ENCODE measurements around the gene LRATD1. TPM values are rescaled to one million over a fixed set of nuclear protein-coding genes. Genes with fewer than 3 reads are reported as not detected.

LRATD1 gene, protein sequence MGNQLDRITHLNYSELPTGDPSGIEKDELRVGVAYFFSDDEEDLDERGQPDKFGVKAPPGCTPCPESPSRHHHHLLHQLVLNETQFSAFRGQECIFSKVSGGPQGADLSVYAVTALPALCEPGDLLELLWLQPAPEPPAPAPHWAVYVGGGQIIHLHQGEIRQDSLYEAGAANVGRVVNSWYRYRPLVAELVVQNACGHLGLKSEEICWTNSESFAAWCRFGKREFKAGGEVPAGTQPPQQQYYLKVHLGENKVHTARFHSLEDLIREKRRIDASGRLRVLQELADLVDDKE
- total RNA-seq, result 8.0 TPM
- long read RNA-seq, full-length matches to known transcripts, result 4 of 12 reads
- long read RNA-seq, partial matches to known transcripts, result 0 of 12 reads
- long read RNA-seq, other reads (novel, unspliced or antisense), result 8 of 12 reads

DNA sequence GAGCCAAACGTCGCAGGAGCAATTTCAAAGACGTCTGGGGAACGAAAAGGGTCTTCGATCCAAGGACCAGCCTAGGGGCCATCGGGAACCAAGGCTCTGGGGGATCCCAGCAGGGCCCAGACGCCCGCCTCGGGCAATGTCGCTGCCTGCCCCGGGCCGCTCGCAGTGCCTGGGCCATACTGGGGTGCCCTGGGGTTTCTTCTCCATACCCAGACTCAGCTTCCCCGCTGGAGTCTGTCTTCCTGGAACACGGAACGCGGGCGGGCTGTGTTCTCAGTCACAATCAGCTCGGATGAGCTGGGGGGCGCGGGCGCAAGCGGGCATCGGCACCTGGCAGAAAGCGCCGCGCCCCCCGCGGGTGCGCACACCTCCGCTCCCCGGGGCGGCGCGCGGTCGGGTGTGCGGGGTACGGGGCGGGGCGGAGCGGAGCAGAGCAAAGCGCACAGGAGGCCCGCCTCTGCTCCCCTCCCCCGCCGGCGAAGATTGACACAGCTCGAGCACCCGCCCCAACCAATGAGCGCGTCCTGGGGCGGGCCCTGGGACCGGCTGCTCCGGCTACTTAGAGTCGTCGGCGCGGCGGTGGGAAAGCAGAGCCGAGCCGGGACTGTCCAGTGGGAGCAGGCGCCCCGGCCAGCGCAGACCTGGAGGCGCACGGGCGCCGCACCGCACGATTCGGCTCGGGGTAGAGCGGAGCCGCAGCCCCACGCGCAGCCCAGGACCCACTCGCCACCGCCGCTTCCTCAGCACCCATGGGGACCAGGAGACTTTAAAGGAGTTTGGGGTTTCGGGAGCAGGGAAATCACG, at the start of gene LRATD1:
Gene LRATD1 (plus strand): TSS at position 585 of the 804 bp plus-strand sequence. CDS start 1,263 bp downstream, outside the sequence.
- Histone ChIP-seq H3K9me3 (no peaks in the 10 kb centered on the region), H3K4me3 (peak within 1 kb of the TSS; percentile 63), H3K4me1 (peaks cover 9% of the 10 kb centered on the region), H3K27ac (peak within 1 kb of the TSS; percentile 32), H3K36me3 (no peaks in the 10 kb centered on the region), H3K27me3 (ENCODE audit: low read depth) (peaks cover 33% of the 10 kb centered on the region)
- DNase-seq, result peak; percentile 87
- intact Hi-C loops (cut with DNase I), result no loop called here
- peak; percentile 88 to 89 for ATAC-seq
- TF ChIP-seq, protein P1, sequence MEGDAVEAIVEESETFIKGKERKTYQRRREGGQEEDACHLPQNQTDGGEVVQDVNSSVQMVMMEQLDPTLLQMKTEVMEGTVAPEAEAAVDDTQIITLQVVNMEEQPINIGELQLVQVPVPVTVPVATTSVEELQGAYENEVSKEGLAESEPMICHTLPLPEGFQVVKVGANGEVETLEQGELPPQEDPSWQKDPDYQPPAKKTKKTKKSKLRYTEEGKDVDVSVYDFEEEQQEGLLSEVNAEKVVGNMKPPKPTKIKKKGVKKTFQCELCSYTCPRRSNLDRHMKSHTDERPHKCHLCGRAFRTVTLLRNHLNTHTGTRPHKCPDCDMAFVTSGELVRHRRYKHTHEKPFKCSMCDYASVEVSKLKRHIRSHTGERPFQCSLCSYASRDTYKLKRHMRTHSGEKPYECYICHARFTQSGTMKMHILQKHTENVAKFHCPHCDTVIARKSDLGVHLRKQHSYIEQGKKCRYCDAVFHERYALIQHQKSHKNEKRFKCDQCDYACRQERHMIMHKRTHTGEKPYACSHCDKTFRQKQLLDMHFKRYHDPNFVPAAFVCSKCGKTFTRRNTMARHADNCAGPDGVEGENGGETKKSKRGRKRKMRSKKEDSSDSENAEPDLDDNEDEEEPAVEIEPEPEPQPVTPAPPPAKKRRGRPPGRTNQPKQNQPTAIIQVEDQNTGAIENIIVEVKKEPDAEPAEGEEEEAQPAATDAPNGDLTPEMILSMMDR (IDR thresholded peaks at IDR 0.05), result no peak

DNA sequence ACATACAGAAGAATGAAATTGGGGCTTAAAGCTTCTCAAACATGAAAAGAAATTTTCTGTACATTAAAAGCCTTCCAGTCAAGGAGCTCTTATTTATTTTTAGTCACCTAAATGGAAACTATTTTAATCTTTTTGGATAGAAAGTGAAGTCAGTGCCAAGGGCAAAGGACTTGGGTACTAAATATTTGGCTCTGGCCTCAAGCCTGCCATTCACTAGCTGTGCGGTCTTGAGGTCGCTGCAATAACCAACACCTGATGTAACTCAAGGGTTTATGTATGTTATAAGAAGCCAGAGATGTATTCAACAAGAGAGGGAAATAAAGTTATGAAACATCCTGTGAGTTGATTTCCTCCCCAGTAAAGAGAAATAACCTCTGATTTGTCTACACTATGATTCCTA, 49.5 kb upstream of the LRATD1 start:
- Histone ChIP-seq H3K4me3 (no peak overlapping the region), H3K36me3 (no peaks in the 10 kb centered on the region), H3K4me1 (no peaks in the 10 kb centered on the region), H3K27me3 (ENCODE audit: low read depth) (no peaks in the 10 kb centered on the region), H3K9me3 (no peaks in the 10 kb centered on the region), H3K27ac (no peak overlapping the region)
- TF ChIP-seq, protein P1 (IDR thresholded peaks at IDR 0.05), result no peak
- ATAC-seq (no peak), DNase-seq (no peak)
- intact Hi-C loops (cut with DNase I), result no loop called here

DNA sequence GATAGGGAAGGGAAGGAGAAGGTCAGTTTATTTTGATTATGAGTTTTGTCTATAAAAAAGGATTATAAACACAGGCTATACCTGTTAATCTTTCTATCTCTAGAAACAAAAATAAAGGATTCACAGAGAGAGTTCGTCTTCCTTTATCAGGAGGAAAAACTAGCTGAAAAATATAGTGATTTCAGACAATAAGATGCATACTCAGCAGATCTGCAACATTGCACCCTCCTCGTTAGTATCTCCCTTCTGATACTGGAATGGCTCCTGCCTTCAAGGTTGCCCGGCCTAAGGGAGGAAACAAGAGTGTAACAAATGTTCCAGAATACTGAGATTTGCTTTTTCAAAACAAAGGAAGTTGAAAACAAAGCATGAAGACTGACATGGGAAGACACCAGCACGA, 48.7 kb upstream of the LRATD1 start:
- H3K9me3 ChIP-seq, result no peaks in the 10 kb centered on the region
- no peaks in the 10 kb centered on the region for H3K27me3 ChIP-seq (ENCODE audit: low read depth)
- DNase-seq, result no peak
- no peak overlapping the region for H3K4me3 ChIP-seq
- H3K27ac ChIP-seq, result no peak overlapping the region
- ATAC-seq, result no peak
- TF ChIP-seq, protein P1 (IDR thresholded peaks at IDR 0.05), result no peak
- intact Hi-C loops (cut with DNase I), result no loop called here
- H3K36me3 ChIP-seq, result no peaks in the 10 kb centered on the region
- no peaks in the 10 kb centered on the region for H3K4me1 ChIP-seq

DNA sequence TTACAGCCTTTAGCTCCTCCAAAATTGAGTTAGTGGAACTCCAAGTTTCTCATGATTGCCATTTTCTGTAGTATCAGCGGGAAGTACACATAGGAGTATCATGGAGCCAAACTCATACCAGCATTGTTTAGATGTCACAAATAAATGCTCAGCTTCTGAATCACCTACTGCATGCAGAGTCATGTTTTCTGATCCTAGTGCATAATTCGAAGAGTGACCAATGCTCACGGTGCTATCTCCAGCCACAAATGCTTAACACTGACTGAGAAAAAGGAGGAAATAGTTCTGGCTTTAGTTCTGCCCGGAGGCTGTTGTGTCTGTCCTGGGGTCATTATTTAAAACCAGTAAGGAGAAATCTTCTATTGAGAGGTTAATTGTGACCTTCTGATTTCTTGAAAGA, 45.4 kb upstream of the LRATD1 start:
- Histone ChIP-seq H3K27me3 (ENCODE audit: low read depth) (no peaks in the 10 kb centered on the region), H3K27ac (no peak overlapping the region), H3K9me3 (no peaks in the 10 kb centered on the region), H3K36me3 (no peaks in the 10 kb centered on the region), H3K4me1 (no peaks in the 10 kb centered on the region), H3K4me3 (no peak overlapping the region)
- DNase-seq (no peak), ATAC-seq (no peak)
- intact Hi-C loops (cut with DNase I), result no loop called here
- TF ChIP-seq, protein P1 (IDR thresholded peaks at IDR 0.05), result no peak

DNA sequence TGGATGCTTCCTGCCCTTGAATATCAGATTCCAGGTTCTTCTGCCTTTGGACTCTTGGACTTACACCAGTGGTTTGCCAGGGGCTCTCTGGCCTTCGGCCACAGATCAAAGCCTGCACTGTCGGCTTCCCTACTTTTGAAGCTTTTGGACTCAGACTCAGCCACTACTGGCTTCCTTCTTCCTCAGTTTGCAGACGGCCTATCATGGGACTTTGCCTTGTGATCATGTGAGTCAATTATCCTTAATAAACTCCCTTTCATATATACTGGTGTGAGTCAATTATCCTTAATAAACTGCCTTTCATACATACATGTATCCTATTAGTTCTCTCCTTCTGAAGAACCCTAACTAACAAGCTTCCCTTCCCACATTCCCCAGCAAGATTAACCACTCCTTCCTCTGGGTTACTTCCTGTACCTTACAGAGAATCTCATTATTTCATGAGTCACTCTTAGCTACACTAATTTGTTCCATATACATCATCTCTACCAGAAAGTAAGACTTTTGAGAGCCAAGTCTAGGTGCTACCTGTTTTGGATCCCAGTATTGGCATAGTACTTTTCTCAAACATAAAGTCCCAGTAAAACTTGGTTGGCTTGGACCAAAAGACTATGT, 31.3 kb upstream of the LRATD1 start:
- ATAC-seq, result no peak

More for the DNA sequence above, 31.3 kb upstream of the LRATD1 start:
- no peaks in the 10 kb centered on the region for H3K27me3 ChIP-seq (ENCODE audit: low read depth)
- DNase-seq, result no peak
- no peaks in the 10 kb centered on the region for H3K4me1 ChIP-seq
- TF ChIP-seq, protein P1 (IDR thresholded peaks at IDR 0.05), result no peak
- H3K4me3 ChIP-seq, result no peak overlapping the region
- H3K27ac ChIP-seq, result no peak overlapping the region
- no peaks in the 10 kb centered on the region for H3K36me3 ChIP-seq
- intact Hi-C loops (cut with DNase I), result no loop called here
- no peaks in the 10 kb centered on the region for H3K9me3 ChIP-seq
